SK-N-SH treated with all-trans-retinoic acid at 6 μM for 48 hours (cell line): ENCODE data around the gene FLNC.

ENCODE experiments used
- ATAC-seq: fragments of 200-7000 bp; cut with Tn5 transposase; 3 replicates; pipeline ENCODE4 v1.9.1; 2020; ENCODE audit warnings: mild to moderate bottlenecking, moderate library complexity
- BACH2 ChIP-seq: fragments of 250-450 bp; sonication (Bioruptor Pico); IDR thresholded peaks from 2 replicates; pipeline ENCODE4 v1.9.0; 2021; ENCODE audit warnings: mild to moderate bottlenecking, borderline replicate concordance
- CSDC2 ChIP-seq: fragments of 250-450 bp; sonication (Bioruptor Pico); IDR thresholded peaks from 2 replicates; pipeline ENCODE4 v1.5.0; 2020; ENCODE audit warnings: mild to moderate bottlenecking, moderate library complexity
- GLIS3 ChIP-seq: fragments of 250-450 bp; sonication (Bioruptor Pico); IDR thresholded peaks from 2 replicates; pipeline ENCODE4 v1.5.0; 2020; ENCODE audit warnings: mild to moderate bottlenecking, moderate library complexity
- ISL1 ChIP-seq: fragments of 250-450 bp; sonication (Bioruptor Pico); IDR thresholded peaks from 2 replicates; pipeline ENCODE4 v2.1.2; 2022; ENCODE audit warnings: mild to moderate bottlenecking, moderate library complexity
- OSR1 ChIP-seq: fragments of 250-450 bp; sonication (Bioruptor Pico); IDR thresholded peaks from 2 replicates; pipeline ENCODE4 v1.8.0; 2022; ENCODE audit warnings: moderate library complexity, mild to moderate bottlenecking, inconsistent platforms
- PATZ1 ChIP-seq: fragments of 250-450 bp; sonication (Bioruptor Pico); IDR thresholded peaks from 2 replicates; pipeline ENCODE4 v1.8.0; 2020; ENCODE audit warnings: mild to moderate bottlenecking, moderate library complexity, borderline replicate concordance
- POU6F1 ChIP-seq: fragments of 250-450 bp; sonication (Bioruptor Pico); IDR thresholded peaks from 2 replicates; pipeline ENCODE4 v1.8.0; 2021; ENCODE audit warnings: low read depth, mild to moderate bottlenecking, moderate library complexity, borderline replicate concordance
- PPARA ChIP-seq: fragments of 250-450 bp; sonication (Bioruptor Pico); IDR thresholded peaks from 2 replicates; pipeline ENCODE4 v1.5.0; 2020; ENCODE audit warnings: mild to moderate bottlenecking, borderline replicate concordance
- RARB ChIP-seq: fragments of 250-450 bp; sonication (Bioruptor Pico); IDR thresholded peaks from 2 replicates; pipeline ENCODE4 v1.8.0; 2021; ENCODE audit warnings: mild to moderate bottlenecking, moderate library complexity
- SNAI2 ChIP-seq: fragments of 250-450 bp; sonication (Bioruptor Pico); IDR thresholded peaks from 2 replicates; pipeline ENCODE4 v1.5.0; 2020; ENCODE audit warnings: mild to moderate bottlenecking, moderate library complexity
- TOX ChIP-seq: fragments of 250-450 bp; sonication (Bioruptor Pico); IDR thresholded peaks from 2 replicates; pipeline ENCODE4 v1.8.0; 2021; ENCODE audit warnings: mild to moderate bottlenecking, moderate library complexity, borderline replicate concordance
- ZC3H10 ChIP-seq: fragments of 250-450 bp; sonication (Bioruptor Pico); IDR thresholded peaks from 2 replicates; pipeline ENCODE4 v1.5.1; 2021; ENCODE audit warnings: mild to moderate bottlenecking, moderate library complexity
- ZFP3 ChIP-seq: fragments of 250-450 bp; sonication (Bioruptor Pico); IDR thresholded peaks from 2 replicates; pipeline ENCODE4 v1.5.0; 2020; ENCODE audit warnings: mild to moderate bottlenecking, moderate library complexity
- ZFP30 ChIP-seq: fragments of 450-650 bp; formaldehyde crosslinking; IDR thresholded peaks from 2 replicates; pipeline ENCODE4 v1.5.0; 2022; ENCODE audit warnings: mild to moderate bottlenecking, moderate library complexity
- ZNF565 ChIP-seq: fragments of 450-650 bp; formaldehyde crosslinking; conservative IDR thresholded peaks from 2 replicates; pipeline ENCODE4 v1.5.0; 2020; ENCODE audit warnings: low read depth, mild to moderate bottlenecking, moderate library complexity
- ZNF70 ChIP-seq: fragments of 450-650 bp; formaldehyde crosslinking; IDR thresholded peaks from 2 replicates; pipeline ENCODE4 v1.5.0; 2020; ENCODE audit warnings: mild to moderate bottlenecking, moderate library complexity
- ZNF8 ChIP-seq: fragments of 450-650 bp; formaldehyde crosslinking; IDR thresholded peaks from 2 replicates; pipeline ENCODE4 v1.5.0; 2020; ENCODE audit warnings: mild to moderate bottlenecking, moderate library complexity
- TF ChIP-seq, protein P1 (sequence below): fragments of 250-450 bp; sonication (Bioruptor Pico); IDR thresholded peaks from 2 replicates; pipeline ENCODE4 v1.5.0; 2020; ENCODE audit warnings: mild to moderate bottlenecking, moderate library complexity

Gene FLNC

GRCh38 chr7:128831994-128832879 is 2.0 kb downstream of the FLNC start:
- 0 out of 2 replicates have a peak, but pooled peaks have one; percentile 15 for TF ChIP-seq CSDC2 (CRISPR knock-in tag)
- no peak for TF ChIP-seq OSR1 (CRISPR knock-in tag)
- ATAC-seq, result peak; percentile 0; the same call in 1 of the 3 replicates

DNA sequence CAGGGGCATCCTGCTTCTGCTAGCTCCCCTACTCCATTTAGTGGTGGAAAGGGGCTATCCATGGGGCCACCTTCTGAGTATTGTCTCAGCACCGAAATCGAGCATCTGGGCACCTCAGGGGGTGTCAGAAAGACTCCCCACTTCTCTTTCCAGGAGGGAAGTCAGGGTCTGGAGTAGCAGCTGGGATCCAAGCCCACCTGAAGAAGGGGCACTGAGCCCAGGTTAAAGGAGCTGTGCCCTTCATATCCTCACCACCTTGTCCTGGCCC is 2.6 kb downstream of the FLNC start:
- no peak for ATAC-seq
- no peak for TF ChIP-seq POU6F1 (CRISPR knock-in tag)

DNA sequence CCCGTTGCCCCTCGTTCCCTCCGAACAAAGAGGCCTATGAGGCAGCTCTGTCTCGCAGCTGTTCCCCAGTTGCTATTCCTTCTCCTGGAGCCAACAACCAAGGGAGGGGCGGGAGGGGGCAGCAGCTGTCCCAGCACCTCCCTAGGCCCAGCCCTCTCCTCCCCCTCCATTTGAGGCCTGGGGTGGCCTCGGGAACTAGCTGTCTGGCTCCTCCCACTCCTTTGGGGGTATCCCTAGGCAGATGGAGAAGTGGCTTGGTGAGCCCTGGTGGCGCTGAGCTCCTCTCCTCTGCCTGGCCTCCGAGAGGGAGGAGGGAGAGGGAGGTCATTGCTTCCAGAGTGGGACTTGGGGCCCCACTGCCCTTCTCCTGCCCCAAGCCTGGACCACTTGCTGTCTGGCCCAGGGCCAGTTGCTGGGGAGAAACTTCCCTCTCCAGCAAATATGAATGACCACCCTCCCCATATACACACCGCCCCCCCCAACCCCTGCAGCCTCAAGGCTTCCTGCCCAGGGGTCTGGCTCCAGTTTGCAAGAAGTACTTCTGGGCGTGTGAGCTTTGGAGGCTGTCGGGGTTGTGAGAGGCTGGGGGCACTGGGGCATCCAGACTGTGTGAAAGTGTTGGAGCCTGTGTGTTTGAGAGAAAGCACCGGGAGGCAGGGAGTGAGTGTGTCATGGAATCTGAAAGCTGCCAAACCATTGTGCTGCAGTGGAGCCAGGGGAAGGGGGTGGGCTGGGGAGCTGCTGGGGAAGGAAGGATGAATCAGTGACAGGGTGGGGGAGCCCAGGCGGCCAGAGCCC is 3.1 kb downstream of the FLNC start:
- TF ChIP-seq PPARA (no peak), PATZ1 (CRISPR knock-in tag) (peak; percentile 21; the same call in 1 of the 2 replicates)
- peak; percentile 45 for ATAC-seq

DNA sequence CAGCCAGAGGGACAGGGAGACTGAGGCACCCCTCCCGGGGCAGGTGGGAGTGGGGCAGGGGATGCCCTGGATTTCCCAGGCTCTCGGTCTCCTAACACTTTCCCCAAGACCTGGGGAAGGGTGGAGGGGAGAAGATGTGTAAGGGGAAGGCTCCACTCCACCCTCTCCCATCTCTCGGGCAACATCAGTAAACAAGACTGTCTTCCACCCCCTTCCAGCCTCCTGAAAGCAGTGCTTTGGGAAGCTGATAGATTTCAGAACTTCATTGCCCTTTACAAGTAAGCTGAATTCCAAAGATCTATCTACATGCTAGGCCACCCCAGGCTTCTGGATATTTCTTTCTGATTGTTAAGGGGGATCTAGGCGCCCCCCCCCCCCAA is 3.7 kb downstream of the FLNC start:
- ATAC-seq, result peak; percentile 20
- TF ChIP-seq ZNF70 (no peak), RARB (no peak), ZC3H10 (no peak), ZFP3 (CRISPR knock-in tag) (no peak), SNAI2 (no peak), OSR1 (CRISPR knock-in tag) (no peak), CSDC2 (CRISPR knock-in tag) (no peak)
- TF ChIP-seq, protein P1, sequence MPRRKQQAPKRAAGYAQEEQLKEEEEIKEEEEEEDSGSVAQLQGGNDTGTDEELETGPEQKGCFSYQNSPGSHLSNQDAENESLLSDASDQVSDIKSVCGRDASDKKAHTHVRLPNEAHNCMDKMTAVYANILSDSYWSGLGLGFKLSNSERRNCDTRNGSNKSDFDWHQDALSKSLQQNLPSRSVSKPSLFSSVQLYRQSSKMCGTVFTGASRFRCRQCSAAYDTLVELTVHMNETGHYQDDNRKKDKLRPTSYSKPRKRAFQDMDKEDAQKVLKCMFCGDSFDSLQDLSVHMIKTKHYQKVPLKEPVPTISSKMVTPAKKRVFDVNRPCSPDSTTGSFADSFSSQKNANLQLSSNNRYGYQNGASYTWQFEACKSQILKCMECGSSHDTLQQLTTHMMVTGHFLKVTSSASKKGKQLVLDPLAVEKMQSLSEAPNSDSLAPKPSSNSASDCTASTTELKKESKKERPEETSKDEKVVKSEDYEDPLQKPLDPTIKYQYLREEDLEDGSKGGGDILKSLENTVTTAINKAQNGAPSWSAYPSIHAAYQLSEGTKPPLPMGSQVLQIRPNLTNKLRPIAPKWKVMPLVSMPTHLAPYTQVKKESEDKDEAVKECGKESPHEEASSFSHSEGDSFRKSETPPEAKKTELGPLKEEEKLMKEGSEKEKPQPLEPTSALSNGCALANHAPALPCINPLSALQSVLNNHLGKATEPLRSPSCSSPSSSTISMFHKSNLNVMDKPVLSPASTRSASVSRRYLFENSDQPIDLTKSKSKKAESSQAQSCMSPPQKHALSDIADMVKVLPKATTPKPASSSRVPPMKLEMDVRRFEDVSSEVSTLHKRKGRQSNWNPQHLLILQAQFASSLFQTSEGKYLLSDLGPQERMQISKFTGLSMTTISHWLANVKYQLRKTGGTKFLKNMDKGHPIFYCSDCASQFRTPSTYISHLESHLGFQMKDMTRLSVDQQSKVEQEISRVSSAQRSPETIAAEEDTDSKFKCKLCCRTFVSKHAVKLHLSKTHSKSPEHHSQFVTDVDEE (CRISPR knock-in tag), result no peak

DNA sequence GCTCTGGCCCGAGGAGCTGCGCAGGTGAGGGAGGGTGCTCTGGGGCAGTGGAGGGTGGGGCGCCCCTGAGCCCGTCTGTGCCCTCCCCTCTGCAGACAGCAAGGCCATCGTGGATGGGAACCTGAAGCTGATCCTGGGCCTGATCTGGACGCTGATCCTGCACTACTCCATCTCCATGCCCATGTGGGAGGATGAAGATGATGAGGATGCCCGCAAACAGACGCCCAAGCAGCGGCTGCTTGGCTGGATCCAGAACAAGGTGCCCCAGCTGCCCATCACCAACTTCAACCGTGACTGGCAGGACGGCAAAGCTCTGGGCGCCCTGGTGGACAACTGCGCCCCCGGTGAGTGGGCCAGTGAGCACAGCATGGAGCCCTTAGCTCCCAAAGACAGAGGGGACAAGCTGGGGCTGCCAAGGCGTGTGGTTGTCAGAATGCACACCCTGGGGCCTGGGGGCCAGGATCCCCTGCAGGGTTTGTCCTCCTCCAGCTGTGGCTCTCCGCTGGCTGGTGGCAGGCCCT is 5.1 kb downstream of the FLNC start:
- TF ChIP-seq ZNF70, result no peak
- no peak for TF ChIP-seq BACH2 (CRISPR knock-in tag)
- TF ChIP-seq ISL1 (CRISPR knock-in tag), result no peak
- TF ChIP-seq RARB, result no peak
- no peak for TF ChIP-seq OSR1 (CRISPR knock-in tag)
- no peak for TF ChIP-seq GLIS3 (CRISPR knock-in tag)
- TF ChIP-seq ZFP3 (CRISPR knock-in tag), result no peak
- TF ChIP-seq, protein P1 (CRISPR knock-in tag), result no peak
- no peak for TF ChIP-seq TOX (CRISPR knock-in tag)
- TF ChIP-seq ZNF565 (CRISPR knock-in tag), result no peak
- no peak for TF ChIP-seq ZFP30 (CRISPR knock-in tag)
- TF ChIP-seq ZNF8, result no peak
- TF ChIP-seq SNAI2, result no peak
- ATAC-seq, result no peak
